ENCODE measurements around the gene RPL27A. TPM values are rescaled to one million over a fixed set of nuclear protein-coding genes. Genes with fewer than 3 reads are reported as not detected.

Gene RPL27A
- total RNA-seq, 1 experiment from 2014 or later = 1,103 TPM

GRCh38 chr11:8732324-8732670 lies 49.7 kb downstream of the RPL27A start (continued):
- TF ChIP-seq ZNF425 (CRISPR knock-in tag; conservative IDR thresholded peaks at IDR 0.05) (no peak), E2F4 (CRISPR knock-in tag; IDR thresholded peaks at IDR 0.05; ENCODE audit: borderline replicate concordance, low read depth) (no peak), FOXK1 (CRISPR knock-in tag; IDR thresholded peaks at IDR 0.05) (no peak), ARID4B (CRISPR knock-in tag; IDR thresholded peaks at IDR 0.05; ENCODE audit: borderline replicate concordance) (no peak), NFATC4 (CRISPR knock-in tag; IDR thresholded peaks at IDR 0.05) (no peak)

- ATAC-seq = peak; percentile 35
- Mint-ChIP-seq H3K36me3 (no peaks in the 10 kb centered on the region), H3K9me3 (no peaks in the 10 kb centered on the region), H3K27ac (0 out of 2 replicates have a peak overlapping the region, but pooled peaks have one; percentile 66), H3K27me3 (ENCODE audit: low read depth) (no peaks in the 10 kb centered on the region), H3K4me1 (peaks cover 5% of the 10 kb centered on the region; the same call in 1 of the 2 replicates), H3K4me3 (no peak overlapping the region)
- ChIA-PET CTCF (no interaction called here), POLR2A (no interaction called here)
- no peak for DNase-seq (ENCODE audit: low spot score)
- TF ChIP-seq ZNF138 (CRISPR knock-in tag; conservative IDR thresholded peaks at IDR 0.05) (no peak), AFF4 (CRISPR knock-in tag; IDR thresholded peaks at IDR 0.05; ENCODE audit: borderline replicate concordance) (no peak), FOXK1 (CRISPR knock-in tag; IDR thresholded peaks at IDR 0.05) (no peak), ATF3 (CRISPR knock-in tag; conservative IDR thresholded peaks at IDR 0.05) (no peak), IRF1 (CRISPR knock-in tag; IDR thresholded peaks at IDR 0.05) (no peak), ZNF263 (CRISPR knock-in tag; IDR thresholded peaks at IDR 0.05; ENCODE audit: low read depth) (no peak), FOXJ3 (CRISPR knock-in tag; IDR thresholded peaks at IDR 0.05; ENCODE audit: borderline replicate concordance) (no peak), CTCF (IDR thresholded peaks at IDR 0.05) (no peak), AR (CRISPR knock-in tag; IDR thresholded peaks at IDR 0.05) (no peak), CREB1 (CRISPR knock-in tag; IDR thresholded peaks at IDR 0.05) (no peak), ZBTB21 (CRISPR knock-in tag; IDR thresholded peaks at IDR 0.05; ENCODE audit: borderline replicate concordance) (no peak), EMX1 (CRISPR knock-in tag; IDR thresholded peaks at IDR 0.05) (no peak), ZNF121 (CRISPR knock-in tag; IDR thresholded peaks at IDR 0.05) (no peak), ATF1 (CRISPR knock-in tag; IDR thresholded peaks at IDR 0.05) (no peak), NFYB (CRISPR knock-in tag; conservative IDR thresholded peaks at IDR 0.05; ENCODE audit: low read depth) (no peak)
Observed at GRCh38 chr11:8732748-8733241, 50.2 kb downstream of the RPL27A start.
